IMR-90 (cell line): ENCODE data around the gene CLCN6.

Experiments used
- CEBPB ChIP-seq: IDR thresholded peaks from 2 replicates; pipeline ENCODE4 v1.6.1; 2012; ENCODE audit warnings: low read depth, low read length, improper control_type of control experiment
- FOS ChIP-seq: fragments of 150-350 bp; IDR thresholded peaks from 2 replicates; pipeline ENCODE4 v1.6.1; 2016; ENCODE audit warnings: low read depth, low read length
- MAFK ChIP-seq: IDR thresholded peaks from 2 replicates; pipeline ENCODE4 v1.6.1; 2012; ENCODE audit warnings: low read depth, low read length, improper control_type of control experiment
- MXI1 ChIP-seq: IDR thresholded peaks from 2 replicates; pipeline ENCODE4 v1.6.1; 2012; ENCODE audit warnings: low read depth, mild to moderate bottlenecking, low read length, moderate library complexity, borderline replicate concordance
- NFE2L2 ChIP-seq: fragments of 150-350 bp; IDR thresholded peaks from 2 replicates; pipeline ENCODE4 v1.6.1; 2016; ENCODE audit warnings: low read depth, mild to moderate bottlenecking, low read length
- POLR2A ChIP-seq: IDR thresholded peaks from 2 replicates; pipeline ENCODE4 v1.6.1; 2012; ENCODE audit warnings: mild to moderate bottlenecking, low read depth, low read length
- RAD21 ChIP-seq: IDR thresholded peaks from 2 replicates; pipeline ENCODE4 v1.6.1; 2012; ENCODE audit warnings: low read length, improper control_type of control experiment
- RFX5 ChIP-seq: IDR thresholded peaks from 2 replicates; pipeline ENCODE4 v1.8.0; 2012; ENCODE audit warnings: low read depth, mild to moderate bottlenecking, low read length, moderate library complexity
- SMC3 ChIP-seq: fragments of 150-350 bp; IDR thresholded peaks from 2 replicates; pipeline ENCODE4 v1.6.1; 2016; ENCODE audit warnings: low read depth, mild to moderate bottlenecking, antibody characterized with exemption, low read length, moderate library complexity
- USF2 ChIP-seq: fragments of 150-350 bp; IDR thresholded peaks from 2 replicates; pipeline ENCODE4 v1.6.1; 2017; ENCODE audit warnings: mild to moderate bottlenecking, antibody characterized with exemption, low read length, low read depth
- TF ChIP-seq, protein P1 (sequence below): conservative IDR thresholded peaks from 2 replicates; pipeline ENCODE4 v1.5.1; 2012; ENCODE audit warnings: mild to moderate bottlenecking, low read depth, low read length, improper control_type of control experiment
- TF ChIP-seq, protein P2 (sequence below): fragments of 150-350 bp; IDR thresholded peaks from 2 replicates; pipeline ENCODE4 v1.6.1; 2016; ENCODE audit warnings: low read depth, mild to moderate bottlenecking, low read length, moderate library complexity, borderline replicate concordance

- no peak for TF ChIP-seq MXI1
- TF ChIP-seq, protein P1, sequence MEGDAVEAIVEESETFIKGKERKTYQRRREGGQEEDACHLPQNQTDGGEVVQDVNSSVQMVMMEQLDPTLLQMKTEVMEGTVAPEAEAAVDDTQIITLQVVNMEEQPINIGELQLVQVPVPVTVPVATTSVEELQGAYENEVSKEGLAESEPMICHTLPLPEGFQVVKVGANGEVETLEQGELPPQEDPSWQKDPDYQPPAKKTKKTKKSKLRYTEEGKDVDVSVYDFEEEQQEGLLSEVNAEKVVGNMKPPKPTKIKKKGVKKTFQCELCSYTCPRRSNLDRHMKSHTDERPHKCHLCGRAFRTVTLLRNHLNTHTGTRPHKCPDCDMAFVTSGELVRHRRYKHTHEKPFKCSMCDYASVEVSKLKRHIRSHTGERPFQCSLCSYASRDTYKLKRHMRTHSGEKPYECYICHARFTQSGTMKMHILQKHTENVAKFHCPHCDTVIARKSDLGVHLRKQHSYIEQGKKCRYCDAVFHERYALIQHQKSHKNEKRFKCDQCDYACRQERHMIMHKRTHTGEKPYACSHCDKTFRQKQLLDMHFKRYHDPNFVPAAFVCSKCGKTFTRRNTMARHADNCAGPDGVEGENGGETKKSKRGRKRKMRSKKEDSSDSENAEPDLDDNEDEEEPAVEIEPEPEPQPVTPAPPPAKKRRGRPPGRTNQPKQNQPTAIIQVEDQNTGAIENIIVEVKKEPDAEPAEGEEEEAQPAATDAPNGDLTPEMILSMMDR, result no peak
- no peak for TF ChIP-seq CEBPB
- TF ChIP-seq RAD21, result no peak
- TF ChIP-seq RFX5, result no peak
- TF ChIP-seq FOS, result no peak
- TF ChIP-seq POLR2A, result no peak
- TF ChIP-seq, protein P2, sequence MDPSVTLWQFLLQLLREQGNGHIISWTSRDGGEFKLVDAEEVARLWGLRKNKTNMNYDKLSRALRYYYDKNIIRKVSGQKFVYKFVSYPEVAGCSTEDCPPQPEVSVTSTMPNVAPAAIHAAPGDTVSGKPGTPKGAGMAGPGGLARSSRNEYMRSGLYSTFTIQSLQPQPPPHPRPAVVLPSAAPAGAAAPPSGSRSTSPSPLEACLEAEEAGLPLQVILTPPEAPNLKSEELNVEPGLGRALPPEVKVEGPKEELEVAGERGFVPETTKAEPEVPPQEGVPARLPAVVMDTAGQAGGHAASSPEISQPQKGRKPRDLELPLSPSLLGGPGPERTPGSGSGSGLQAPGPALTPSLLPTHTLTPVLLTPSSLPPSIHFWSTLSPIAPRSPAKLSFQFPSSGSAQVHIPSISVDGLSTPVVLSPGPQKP, result no peak
- no peak for TF ChIP-seq SMC3
- TF ChIP-seq USF2, result no peak
- TF ChIP-seq MAFK, result no peak
- TF ChIP-seq NFE2L2, result no peak
Observed at GRCh38 chr1:11868331-11868980, 62.5 kb downstream of the CLCN6 start.
